Sigmoid colon (tissue), 4 donors: ENCODE results near the gene RPL11.

Experiments used
- CTCF ChIP-seq, 4 experiments: fragments of 450-650 bp in 3 of 4; fragments of 200-600 bp in 1 of 4; IDR thresholded peaks; one replicate each; pipeline ENCODE4 v1.5.1; 2016 to 2019; ENCODE audit warnings: antibody characterized with exemption in 4 of 4, mild to moderate bottlenecking in 3 of 4, moderate library complexity in 2 of 4
- EP300 ChIP-seq, 4 donors: sonication (generic); formaldehyde crosslinking; IDR thresholded peaks; one replicate each; pipeline ENCODE4 v1.6.1; 2017; ENCODE audit warnings: antibody characterized with exemption in 4 of 4
- POLR2A ChIP-seq, 2 donors: fragments of 450-650 bp; IDR thresholded peaks; one replicate each; pipeline ENCODE4 v1.6.1; 2016; ENCODE audit warnings: antibody characterized with exemption in 2 of 2, mild to moderate bottlenecking in 2 of 2, moderate library complexity in 2 of 2

GRCh38 chr1:23693599-23693998, 2.0 kb downstream of the RPL11 start:
- TF ChIP-seq POLR2A (IDR thresholded peaks at IDR 0.05) (no peak), CTCF (IDR thresholded peaks at IDR 0.05) (no peak), EP300 (IDR thresholded peaks at IDR 0.05) (no peak)
